ENCODE data around the gene GAS2L2. TPM values are rescaled to one million over a fixed set of nuclear protein-coding genes. Genes with fewer than 3 reads are reported as not detected.

GAS2L2 gene
- total RNA-seq, 1 experiment from 2014 or later: not detected

DNA sequence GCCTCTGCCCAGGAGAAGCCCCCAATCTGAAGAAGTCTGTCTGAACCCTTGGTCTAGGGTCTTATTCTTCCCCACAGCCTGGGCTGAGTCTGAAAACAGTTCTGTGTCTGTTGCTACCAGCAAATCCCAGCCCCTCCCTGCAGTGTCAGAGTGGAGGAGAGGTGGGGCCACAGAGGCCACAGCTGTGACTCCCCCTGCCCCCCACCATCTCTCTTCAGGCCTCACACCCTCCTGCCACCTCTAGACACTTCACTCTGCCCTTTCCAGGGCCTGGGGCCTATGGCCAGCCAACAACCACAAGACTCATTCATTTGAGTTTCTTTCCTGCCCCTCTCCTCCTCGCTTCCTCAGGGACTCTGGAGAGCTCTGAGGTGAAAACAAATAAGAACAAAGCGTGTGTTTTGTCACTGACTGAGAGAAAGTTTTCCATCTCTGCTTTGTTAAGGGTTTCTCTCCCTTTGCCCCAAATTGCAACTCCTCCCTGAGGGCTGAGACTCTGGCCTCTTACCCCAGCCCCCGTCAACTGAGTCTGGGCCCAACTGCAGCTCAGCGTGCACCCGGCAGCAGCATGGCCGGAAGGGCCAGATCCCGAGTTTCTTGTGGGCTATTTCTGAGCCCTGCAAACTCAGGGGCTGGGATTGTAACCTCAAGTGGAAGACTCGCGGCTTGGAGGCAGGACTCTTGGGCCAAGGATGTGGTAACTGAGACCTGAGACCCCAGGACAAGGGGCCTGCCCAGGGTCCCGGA lies 20.8 kb upstream of the GAS2L2 start:
- DNase-seq (ENCODE audit: low read depth): no peak

DNA sequence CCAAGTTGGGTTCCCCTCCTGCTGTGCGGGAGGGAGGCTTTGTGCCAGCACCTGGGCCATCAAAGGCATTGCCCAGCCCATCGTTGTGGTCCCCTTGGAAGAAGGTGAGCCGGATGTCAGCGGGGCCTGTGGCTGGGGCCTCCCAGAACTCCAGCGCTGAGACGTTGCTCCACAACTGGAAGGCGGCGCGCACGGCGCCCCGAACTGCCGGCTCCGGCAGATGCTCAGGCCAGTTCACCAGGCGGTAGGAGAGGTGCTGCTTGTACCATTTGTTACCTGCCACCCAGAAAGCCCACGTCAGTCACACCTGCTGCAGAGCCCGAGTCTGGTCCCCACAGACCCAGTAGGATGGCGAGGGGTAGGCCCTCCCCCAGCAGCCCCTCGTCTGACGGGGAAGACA lies 20.1 kb upstream of the GAS2L2 start:
- no peak for DNase-seq (ENCODE audit: low read depth)

DNA sequence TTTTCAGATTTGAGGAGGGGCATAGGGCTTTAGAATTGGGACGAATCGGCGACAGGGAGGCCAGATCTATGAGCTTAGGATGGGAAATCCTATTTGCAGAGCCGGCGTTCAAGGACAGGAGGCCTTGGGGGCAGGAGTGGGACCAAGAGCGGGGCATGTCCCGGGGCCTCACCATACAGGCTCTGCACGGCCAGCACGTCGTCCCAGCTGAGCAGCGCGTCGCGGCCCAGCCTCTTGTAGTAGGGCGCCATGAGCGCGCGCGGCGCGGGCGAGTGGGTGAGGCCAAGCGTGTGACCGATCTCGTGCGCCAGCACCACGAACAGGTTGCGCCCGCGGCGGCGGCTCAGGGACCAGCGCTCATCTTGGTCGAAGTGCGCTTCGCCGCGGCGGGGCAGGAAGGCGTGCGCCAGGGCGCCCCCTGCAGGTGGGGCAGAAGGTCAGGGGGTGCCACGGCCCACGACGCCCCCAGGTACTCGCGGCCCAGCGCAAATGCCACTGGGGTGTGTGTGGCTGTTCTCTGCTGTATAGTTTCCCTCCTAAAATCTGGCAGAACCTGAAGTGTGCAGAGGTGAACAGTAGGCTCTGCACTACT lies 17.0 kb upstream of the GAS2L2 start:
- no peak for DNase-seq (ENCODE audit: low read depth)

DNA sequence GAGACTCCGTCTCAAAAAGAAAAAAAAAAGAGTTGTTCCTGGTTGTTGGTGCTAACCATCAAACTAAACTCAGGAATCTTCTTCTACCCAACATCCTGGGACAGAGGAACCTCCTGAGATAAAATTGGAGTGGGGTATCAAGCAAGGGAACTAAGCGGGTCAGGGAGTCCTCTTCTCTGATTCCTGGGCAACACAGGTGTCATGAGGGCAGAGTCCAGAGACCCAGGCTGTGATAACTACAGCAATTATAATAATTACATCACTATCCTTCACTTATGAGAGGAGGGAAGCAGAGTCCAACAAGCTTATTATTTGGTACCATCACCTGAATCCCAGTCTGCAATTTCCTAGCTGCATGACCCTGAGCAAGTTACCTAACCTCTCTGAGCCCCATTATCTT lies 15.8 kb upstream of the GAS2L2 start:
- no peak for DNase-seq (ENCODE audit: low read depth)

DNA sequence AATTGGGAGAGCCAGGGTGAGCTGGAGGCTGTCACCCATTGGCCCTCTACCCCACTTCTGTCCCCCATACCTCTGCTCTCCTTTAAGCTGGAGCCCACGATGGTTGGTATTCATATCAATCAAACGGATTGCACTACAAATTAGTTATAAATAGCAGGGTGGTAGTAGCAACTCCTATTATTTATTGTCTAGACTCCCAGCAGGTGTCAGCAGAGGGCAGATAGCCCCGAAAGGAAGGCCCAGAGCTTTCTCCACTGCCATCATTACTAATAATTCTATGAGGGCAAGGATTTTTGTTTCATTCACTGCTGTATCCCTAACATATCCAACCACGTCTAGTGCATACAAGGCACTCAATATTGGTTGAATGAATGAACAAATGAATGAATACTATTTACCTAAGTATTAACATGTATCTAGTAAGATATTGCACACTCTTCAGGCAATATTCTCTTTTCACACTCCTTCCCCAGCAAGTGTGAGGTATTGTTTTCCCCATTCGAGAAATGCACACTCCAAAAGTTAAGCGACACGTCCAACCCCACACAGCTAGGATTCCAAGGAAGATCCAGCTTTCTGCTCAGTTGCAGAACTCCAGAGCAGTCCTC lies 14.0 kb upstream of the GAS2L2 start:
- peak; percentile 54 for DNase-seq (ENCODE audit: low read depth)

DNA sequence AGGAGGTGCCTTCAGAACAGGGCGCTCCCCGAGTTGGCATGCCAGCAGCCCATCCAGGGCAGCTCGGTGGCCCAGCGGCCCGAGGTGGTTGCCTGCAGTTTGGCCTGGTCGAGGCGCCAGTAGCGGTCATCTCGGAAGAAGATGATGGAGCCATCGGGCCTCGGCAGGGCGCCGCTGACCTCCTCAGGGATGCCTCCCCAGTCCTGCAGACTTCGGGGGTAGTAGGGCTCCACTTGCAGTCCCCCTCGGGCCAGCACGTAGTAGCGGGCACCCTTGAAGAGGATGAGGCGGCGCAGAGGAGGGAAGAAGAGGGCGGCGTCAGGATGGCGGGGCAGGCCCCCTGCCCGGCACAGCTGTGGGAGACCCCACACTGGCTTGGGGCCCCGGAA lies 13.4 kb upstream of the GAS2L2 start:
- no peak for DNase-seq (ENCODE audit: low read depth)

DNA sequence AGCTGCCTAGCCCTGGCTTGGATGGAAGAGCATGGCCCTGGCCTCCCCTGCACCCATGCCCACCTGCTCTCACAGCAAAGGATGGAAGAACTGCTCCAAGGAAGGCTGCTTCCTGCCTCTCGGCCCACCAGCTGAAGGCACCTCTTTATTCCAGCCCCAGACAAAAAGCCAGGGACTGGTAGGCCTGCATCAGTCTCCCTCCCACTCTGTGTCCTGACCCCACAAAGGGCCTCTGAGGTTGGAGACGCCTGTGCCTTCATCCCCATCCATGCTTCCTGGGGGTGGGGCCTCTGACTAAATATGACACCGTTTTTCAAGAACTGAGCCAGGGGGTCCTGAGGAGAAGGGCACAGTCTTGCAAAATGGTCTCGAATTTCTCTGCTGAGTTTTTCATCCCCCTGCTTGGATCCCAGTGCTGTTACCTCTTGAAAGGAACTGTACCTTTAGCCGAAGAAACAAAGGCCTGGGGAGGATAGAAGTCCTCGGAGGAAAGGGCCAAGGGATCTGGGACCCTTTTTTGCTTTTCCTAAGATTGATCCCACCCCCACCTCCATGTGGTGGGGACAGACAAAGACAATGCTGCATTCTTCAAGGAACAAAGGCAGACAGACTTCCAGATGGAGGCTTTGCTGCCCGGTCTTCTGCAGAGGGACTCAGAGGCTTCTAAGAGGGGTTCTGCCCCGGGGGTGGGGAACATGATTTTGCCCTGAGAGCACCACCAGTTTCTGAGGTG lies 12.9 kb upstream of the GAS2L2 start:
- no peak for DNase-seq (ENCODE audit: low read depth)

DNA sequence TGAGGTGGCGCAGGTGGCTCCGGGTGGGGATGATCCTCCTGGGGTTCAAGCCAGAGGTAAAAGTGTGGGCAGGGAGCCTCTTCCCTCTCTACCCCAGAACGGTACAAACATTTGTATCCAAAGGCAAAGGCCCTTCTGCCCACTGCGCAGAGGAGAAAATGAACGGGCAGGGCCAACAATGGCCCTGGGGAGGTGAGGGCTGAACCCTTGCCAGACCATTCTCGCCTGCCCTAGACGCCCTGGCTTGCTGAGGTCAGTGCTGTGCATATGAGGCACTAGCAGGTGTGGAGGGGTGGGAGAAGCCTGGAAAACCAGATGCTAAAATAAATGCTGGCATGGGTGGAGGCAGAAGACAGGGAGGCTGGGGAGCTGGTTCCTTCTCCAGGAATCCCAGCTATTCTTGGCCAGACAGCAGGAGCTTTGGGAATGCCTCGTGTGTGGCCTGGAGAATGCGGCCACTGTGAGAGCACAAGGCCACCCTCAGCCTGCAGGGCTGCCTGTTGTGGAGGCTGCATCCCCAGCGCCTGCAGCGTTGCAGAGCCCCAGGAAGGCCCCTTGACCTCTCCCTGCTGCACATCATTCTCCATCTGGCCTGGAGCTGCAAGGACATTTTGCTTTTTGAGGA lies 12.2 kb upstream of the GAS2L2 start:
- no peak for DNase-seq (ENCODE audit: low read depth)

DNA sequence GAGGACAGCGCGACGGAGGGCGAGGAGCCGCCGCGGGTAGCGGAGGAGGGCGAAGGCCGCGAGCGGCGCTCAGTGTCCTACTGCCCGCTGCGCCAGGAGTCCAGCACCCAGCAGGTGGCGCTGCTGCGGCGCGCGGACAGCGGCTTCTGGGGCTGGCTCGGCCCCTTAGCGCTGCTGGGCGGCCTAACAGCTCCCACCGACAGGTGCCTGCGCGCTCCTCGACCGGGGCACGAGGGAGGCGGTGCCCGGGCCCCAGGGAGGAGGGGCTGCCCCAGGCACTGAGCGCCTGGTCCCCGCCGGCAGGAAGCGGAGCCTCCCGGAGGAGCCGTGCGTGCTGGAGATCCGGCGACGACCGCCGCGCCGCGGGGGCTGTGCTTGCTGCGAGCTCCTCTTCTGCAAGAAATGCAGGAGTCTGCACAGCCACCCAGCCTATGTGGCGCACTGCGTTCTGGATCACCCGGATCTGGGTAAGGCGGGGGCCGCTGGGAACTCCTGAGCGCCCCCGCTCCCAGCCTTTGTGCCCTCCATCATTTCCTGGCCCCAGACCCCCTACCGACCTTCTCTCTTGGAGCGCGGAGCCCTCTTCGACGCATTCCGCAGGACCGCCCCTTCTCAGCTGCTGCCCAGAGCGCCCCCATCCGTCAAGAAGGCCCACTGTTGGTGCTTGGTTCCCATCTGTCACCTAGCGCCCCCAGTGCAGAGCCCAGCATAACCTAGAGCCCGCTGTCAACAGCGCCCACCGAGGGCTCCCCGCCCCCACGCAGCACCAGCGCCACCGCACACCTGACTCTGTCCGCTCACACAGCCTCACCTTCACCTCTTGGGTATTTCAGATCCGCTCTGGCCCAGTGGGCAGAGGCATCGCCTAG lies 11.3 kb upstream of the GAS2L2 start:
- DNase-seq (ENCODE audit: low read depth): peak; percentile 79

DNA sequence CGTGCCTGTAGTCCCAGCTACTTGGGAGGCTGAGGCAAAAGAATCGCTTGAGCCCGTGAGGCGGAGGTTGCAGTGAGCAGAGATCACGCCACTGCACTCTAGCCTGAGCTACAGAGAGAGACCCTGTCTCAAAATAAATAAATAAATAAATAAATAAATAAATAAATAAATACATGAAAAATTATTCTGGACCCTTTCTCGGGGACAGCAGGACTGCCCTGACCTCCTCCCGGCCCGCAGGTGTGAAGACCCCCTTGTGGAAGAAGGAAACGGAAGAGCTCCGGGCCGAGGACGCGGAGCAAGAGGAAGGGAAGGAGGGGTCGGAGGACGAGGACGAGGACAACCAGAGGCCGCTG lies 10.7 kb upstream of the GAS2L2 start:
- DNase-seq (ENCODE audit: low read depth): no peak

DNA sequence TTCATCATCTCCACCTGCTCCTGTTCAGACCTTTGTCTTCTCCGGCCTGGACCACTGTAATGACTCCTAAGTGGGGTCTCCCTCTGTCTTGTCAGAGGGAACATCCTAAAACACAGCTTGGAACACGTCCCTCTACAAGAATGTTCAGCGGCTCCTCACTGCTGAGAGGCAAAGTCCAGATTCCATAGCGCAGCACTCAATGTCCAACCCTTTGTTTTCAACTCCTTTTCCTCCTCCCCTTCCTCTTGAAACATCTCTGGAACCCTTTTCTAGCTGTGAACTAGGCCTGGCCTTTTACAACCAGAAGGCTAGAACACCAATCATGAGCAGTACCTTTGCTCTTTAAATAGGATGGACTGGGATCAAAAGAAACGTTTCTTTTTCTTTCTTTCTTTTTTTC lies 8.6 kb upstream of the GAS2L2 start:
- DNase-seq (ENCODE audit: low read depth): no peak

DNA sequence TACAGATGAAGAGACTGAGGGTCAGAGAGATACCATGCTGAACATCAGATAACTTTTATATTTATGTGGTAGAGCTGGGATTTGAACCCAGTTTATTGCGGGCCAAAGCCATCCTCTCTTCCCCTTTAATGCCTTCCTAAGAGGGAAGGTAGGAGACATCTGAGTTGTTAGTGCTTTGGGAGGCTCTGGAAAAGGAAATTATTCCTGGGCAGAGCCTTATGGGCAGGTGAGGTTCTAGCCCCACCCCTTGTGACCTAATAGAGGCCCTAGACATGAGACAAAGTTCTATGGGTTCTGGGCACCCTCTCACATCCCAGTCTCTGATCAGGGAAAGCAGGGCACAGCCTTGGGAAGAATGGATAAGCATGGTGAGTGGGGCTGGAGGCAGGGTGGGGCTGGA lies 7.5 kb upstream of the GAS2L2 start, which contains the start of gene C17orf50:
C17orf50 (plus strand) TSS at position 301 of the 400 bp plus-strand sequence; CDS start at position 356, 55 bp downstream.
- no peak for DNase-seq (ENCODE audit: low read depth)

DNA sequence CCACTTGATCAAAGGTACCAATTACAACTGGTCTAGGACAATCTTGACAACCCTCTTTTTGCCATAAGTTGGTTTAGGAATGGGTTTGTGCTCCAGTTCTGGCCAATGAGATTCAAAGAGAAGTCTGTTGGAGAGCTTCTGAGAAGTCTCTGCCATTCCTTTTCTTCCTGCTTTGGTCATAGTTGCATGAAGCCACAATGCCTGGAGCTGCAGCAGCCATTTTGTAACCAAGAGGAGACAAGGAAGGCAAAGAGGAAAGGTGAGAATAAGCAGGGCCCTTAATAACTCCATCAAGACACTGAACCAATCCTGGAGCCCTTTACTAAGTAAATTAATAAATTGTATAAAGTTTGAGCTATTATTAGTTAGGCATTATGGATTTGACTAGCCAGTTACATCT lies 4.2 kb upstream of the GAS2L2 start:
- no peak for DNase-seq (ENCODE audit: low read depth)

DNA sequence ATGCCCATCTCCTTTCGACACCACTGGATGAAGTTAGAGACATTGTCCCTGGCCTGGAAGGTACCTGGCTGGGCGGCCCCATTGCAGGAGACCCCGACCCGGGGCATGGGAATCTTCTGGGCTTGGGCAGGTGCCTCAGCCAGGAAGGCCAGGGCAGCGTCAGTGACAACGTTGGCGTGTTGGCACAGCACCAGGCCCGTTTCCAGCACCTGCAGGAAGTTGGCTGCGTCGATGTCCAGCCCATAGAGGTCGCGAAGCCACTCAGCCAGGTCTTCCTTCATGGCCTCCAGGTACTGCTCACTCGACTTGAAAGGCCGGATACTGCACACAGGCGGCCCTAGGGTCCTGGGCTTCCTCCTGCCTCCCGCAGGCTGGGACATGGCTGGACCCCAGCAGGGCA lies 568 bp downstream of the GAS2L2 start:
- DNase-seq (ENCODE audit: low read depth): no peak

DNA sequence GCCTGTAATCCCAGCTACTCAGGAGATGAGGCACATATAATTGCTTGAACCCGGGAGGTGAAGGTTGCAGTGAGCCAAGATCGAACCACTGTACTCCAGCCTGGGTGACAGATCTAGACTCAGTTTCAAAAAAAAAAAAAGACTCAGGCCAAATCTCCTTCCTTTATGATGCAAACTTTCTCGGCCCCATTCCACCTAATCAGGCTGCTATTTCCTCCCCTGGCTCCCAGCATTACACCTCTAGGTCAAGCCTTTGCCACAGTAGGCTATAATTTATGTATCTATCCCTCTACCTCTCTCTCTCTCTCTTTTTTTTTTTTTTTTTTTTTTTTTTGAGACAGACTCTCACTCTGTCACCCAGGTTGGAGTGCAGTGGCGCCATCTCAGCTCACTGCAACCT lies 1.5 kb downstream of the GAS2L2 start:
- peak; percentile 28 for DNase-seq (ENCODE audit: low read depth)

DNA sequence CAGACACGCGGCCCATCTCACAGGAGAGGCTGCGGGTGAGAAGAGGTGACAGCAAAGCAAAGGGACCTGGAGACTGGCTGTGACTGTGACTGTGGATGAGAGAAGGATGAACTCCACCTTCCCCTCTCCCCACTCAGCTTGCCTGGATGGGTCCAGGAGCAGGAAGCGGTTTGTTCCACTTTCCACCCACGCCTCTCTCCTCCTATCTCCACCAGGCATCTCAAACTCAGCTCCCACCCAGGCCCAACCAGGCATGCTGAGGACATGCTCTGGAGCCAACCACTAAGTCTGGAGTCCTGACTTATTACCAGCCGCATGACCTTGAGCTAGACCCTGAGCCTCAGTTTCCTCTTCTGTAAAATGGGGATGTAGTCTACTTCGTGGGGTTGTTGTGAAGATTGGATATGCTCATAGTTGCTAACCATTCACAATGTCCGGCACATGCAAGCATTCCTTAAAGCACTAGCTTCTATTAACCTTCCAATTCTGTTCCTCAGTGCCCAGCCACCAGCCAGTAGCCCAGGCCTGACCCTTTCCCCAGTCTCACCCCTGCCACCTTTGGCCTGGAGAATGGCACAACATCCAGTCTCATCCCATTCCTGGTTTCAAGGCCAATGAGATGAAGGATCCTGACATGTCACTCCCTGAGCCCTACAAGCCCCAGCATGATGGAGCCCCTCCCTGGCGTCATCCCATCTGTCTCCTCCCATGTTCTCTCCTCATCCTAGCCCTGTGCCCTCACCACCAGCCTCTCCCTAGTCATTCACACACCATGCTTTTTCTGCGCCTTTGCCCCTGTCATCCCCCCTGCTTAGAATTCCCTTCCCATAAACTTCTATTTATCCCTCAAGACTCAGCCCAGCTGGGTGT lies 2.3 kb downstream of the GAS2L2 start:
- no peak for DNase-seq (ENCODE audit: low read depth)

DNA sequence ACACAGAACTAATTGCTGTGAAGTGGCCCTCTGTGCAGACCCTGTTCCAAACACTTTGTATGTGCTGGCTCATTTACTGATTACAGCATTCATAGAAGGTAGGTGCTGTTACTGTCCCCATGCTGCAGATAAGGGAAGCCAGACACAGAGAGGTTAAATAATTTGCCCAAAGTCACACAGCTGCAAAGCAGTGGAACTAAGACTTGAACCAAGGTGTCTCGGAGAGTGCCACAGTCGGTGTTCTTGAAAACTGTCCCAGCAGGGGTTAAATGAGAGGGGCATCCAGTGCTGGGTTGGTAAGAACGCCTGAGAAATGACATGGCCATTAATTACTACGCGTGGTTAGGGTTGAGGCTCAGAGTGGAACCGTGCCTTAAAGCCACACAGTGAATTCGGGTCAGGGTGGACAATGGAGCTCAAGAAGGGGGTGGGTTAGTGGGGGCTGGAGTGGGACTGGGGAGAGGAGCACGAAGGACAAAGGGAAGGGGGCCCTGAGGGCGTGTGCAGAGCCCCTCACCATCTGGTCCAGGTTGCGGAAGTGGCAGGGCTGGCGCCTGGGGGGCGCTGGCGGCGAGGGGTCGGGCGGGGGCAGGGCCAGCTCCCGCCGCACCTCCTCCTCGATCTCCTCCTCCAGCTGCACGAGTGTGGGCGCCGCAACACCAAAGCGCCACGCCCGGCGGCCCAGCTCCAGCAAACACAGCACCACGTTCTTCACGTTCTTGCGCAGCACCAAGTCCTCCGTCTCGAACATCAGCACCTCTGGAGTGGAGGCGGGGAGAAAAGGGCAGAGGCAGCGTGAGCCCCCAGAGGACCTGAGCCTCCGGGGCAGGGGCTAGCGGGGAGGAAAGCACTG lies 3.3 kb downstream of the GAS2L2 start:
- no peak for DNase-seq (ENCODE audit: low read depth)

DNA sequence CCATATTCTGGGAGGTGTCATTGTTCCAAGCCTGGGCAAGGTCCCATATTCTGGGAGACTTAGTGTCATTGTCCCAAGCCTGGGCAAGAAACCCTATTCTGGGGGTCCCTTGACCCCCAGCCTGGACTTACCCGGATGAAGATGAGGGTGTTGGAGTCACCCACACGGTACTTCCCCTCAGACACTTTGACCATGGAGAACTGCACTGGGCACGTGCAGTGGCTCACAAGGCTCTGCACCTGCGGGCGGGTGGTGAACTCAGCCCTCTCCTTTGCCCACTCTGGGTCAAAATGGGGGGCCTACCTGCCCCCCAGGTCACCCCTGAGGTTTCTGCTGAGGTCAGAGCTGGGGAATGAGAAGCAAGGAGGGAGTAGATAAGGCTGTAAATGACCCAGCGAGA lies 4.1 kb downstream of the GAS2L2 start:
- DNase-seq (ENCODE audit: low read depth): no peak

DNA sequence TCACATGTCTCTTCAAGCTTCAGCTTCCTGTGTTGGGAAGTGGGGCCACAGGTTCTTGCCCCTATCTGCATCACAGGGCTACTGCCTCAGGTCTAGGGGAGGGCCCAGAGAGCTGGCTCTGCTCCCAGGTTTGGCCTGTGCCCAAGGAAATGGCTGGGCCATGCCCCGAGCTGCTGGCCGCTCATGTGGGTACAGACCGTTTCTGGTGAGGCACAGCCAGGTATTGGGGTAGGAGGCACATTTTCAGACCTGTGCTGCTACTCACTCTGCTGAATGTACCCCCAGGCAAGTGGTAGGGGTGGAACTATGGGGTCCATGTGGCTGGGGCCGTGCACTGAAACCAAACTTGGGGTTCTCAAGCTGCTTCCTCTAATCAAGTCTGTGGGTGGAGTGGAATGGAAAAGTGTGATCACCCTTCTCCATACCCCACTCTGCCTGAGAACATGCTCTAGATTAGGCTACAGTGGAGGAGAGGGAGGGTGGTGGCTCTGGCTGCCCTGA lies 4.6 kb downstream of the GAS2L2 start:
- peak; percentile 67 for DNase-seq (ENCODE audit: low read depth)

All from M059J (cell line).